Calu3 (cell line): Measurements from ENCODE around the gene CD99. TPM values are rescaled to one million over a fixed set of nuclear protein-coding genes. Genes with fewer than 3 reads are reported as not detected.

Source experiments
- BruUV-seq: library from RNA; stranded (reverse); fragments of 400-500 nt; replicated peaks from 2 replicates; lab custom pipeline; 2021; lab: Mats Ljungman, UMichigan
- CTCF ChIA-PET: fragments of 300-600 bp; sonication (Branson Sonifier 250); formaldehyde crosslinking; loops from one replicate; lab custom pipeline; 2022; ENCODE audit warnings: antibody characterized with exemption; lab: Charles Lee
- DNase-seq: peaks from one replicate; pipeline ENCODE4 v3.0.0; 2022
- H3K27ac Mint-ChIP-seq: one replicate; pipeline ENCODE4 v1.8.0; 2022; ENCODE audit warnings: mixed read lengths; ENCODE audit not compliant: unreplicated experiment
- H3K27me3 Mint-ChIP-seq: one replicate; pipeline ENCODE4 v1.8.0; 2022; ENCODE audit warnings: mixed read lengths; ENCODE audit not compliant: unreplicated experiment
- H3K36me3 Mint-ChIP-seq: one replicate; pipeline ENCODE4 v1.8.0; 2022; ENCODE audit warnings: mild to moderate bottlenecking, moderate library complexity, mixed read lengths; ENCODE audit not compliant: insufficient read depth, unreplicated experiment
- H3K4me1 Mint-ChIP-seq: one replicate; pipeline ENCODE4 v1.8.0; 2022; ENCODE audit warnings: mild to moderate bottlenecking, low read depth, mixed read lengths; ENCODE audit not compliant: unreplicated experiment
- H3K4me3 Mint-ChIP-seq: one replicate; pipeline ENCODE4 v1.8.0; 2022; ENCODE audit warnings: mild to moderate bottlenecking, low read depth, moderate library complexity, mixed read lengths; ENCODE audit not compliant: unreplicated experiment
- H3K9me3 Mint-ChIP-seq: one replicate; pipeline ENCODE4 v1.8.0; 2022; ENCODE audit warnings: low read depth, mixed read lengths; ENCODE audit not compliant: unreplicated experiment
- intact Hi-C: fragments of 100-400 bp; cut with micrococcal nuclease; formaldehyde crosslinking; loops from one replicate; pipeline ENCODE4 v1.10.0; 2022; ENCODE audit not compliant: unreplicated experiment
- total RNA-seq: library from RNA; stranded (reverse); gene quantifications from 2 replicates; pipeline ENCODE4 v1.2.3, GENCODE V29; 2022
- TF ChIP-seq, protein P1 (sequence below): fragments of 200-600 bp; IDR thresholded peaks from one replicate; pipeline ENCODE4 v1.8.0; 2022; ENCODE audit warnings: antibody characterized with exemption; ENCODE audit not compliant: unreplicated experiment

Gene CD99
- total RNA-seq, 1 experiment from 2014 or later, result 73.9 TPM

DNA sequence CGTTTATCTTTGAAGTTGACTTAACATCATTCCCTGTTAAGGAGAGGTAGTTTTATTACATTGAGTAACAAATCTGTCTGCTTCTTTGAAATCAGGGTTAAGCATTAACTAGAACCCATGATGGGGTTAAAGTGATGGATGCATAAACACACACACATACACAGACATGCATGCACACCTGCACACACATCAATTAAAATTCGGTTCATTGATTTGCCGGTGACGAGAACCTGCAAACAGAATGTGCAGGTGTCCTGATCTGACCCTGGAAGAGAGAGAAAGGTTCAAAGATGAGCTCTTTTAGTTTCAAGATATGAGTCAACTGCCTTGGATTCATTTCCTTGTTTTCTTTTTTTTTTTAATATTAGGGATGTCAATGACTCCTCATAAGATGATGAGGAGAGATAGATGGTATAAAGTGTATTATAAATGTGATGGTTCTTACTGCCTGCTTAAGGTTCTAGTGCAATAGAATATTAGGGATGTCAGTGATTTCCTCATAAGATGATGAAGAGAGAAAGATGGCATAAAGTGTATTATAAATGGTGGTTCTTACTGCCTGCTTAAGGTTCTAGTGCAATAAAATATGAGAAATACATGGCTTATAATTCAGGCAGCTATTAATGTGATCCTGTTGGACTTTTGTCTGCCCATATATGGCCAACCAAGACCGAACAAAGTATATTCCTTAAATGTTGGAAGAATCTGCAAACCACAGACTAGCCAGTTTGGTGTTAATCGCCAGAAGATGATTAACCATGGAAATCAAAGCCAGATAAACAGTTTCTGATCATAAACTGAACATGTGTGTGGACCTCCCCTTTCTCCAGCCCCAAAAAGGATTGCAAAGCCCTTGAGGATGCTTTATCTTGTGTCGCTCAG lies 14.1 kb upstream of the CD99 start:
- no peaks in the 10 kb centered on the region for H3K36me3 Mint-ChIP-seq
- CTCF ChIA-PET, result no interaction called here
- peaks cover 11% of the 10 kb centered on the region for H3K4me1 Mint-ChIP-seq
- no peak overlapping the region for H3K4me3 Mint-ChIP-seq
- no TSS peak for BruUV-seq
- H3K27me3 Mint-ChIP-seq, result no peaks in the 10 kb centered on the region
- H3K27ac Mint-ChIP-seq, result no peak overlapping the region
- peaks cover 4% of the 10 kb centered on the region for H3K9me3 Mint-ChIP-seq
- TF ChIP-seq, protein P1, sequence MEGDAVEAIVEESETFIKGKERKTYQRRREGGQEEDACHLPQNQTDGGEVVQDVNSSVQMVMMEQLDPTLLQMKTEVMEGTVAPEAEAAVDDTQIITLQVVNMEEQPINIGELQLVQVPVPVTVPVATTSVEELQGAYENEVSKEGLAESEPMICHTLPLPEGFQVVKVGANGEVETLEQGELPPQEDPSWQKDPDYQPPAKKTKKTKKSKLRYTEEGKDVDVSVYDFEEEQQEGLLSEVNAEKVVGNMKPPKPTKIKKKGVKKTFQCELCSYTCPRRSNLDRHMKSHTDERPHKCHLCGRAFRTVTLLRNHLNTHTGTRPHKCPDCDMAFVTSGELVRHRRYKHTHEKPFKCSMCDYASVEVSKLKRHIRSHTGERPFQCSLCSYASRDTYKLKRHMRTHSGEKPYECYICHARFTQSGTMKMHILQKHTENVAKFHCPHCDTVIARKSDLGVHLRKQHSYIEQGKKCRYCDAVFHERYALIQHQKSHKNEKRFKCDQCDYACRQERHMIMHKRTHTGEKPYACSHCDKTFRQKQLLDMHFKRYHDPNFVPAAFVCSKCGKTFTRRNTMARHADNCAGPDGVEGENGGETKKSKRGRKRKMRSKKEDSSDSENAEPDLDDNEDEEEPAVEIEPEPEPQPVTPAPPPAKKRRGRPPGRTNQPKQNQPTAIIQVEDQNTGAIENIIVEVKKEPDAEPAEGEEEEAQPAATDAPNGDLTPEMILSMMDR, result no peak
- no peak for DNase-seq
- intact Hi-C loops, result no loop called here

DNA sequence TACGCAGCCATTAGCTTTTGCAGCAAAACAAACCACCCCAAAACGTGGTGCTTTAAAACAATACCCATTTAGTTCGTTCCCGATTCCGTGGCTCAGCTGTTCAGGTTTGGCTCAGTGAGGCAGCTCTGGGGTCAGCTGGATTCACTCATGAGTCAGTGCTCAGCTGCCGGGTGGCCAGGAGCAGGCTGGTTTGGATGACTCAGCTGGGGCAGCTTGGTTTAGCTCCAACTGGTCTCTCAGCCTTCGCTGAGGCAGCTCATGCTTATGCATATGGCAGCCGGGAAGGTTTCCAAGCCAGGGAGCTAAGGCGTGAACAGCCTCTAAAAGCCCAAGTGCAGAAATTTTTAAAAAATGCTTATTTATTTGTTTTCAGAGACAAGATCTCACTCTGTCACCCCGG lies 13.3 kb upstream of the CD99 start:
- CTCF ChIA-PET, result no interaction called here
- peaks cover 4% of the 10 kb centered on the region for H3K9me3 Mint-ChIP-seq
- H3K4me1 Mint-ChIP-seq, result peaks cover 11% of the 10 kb centered on the region
- intact Hi-C loops, result no loop called here
- H3K36me3 Mint-ChIP-seq, result no peaks in the 10 kb centered on the region
- no peak overlapping the region for H3K27ac Mint-ChIP-seq
- no TSS peak for BruUV-seq
- peak; percentile 67 for DNase-seq
- no peak overlapping the region for H3K4me3 Mint-ChIP-seq
- no peaks in the 10 kb centered on the region for H3K27me3 Mint-ChIP-seq
- TF ChIP-seq, protein P1, result no peak

DNA sequence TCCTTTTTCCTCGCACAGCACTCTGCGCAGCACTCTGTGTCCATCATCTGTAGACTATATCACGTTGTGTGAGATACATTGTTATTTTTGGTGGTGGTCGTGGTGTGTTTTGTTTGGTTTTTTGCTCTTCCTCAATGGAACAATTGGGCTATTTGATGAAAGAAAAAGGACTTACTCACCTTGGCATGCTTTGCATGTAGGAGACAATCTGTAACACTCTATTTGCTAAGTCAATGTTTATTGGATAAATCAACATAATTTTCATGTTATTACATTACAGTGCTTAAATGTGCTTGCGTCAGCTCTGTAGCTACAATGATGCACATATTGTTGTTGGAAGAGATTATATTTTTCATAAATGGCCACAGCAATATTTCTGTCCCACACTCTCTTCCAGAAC lies 12.5 kb upstream of the CD99 start:
- Mint-ChIP-seq H3K27ac (no peak overlapping the region), H3K9me3 (peaks cover 4% of the 10 kb centered on the region), H3K4me3 (no peak overlapping the region), H3K36me3 (no peaks in the 10 kb centered on the region), H3K4me1 (peaks cover 11% of the 10 kb centered on the region), H3K27me3 (no peaks in the 10 kb centered on the region)
- intact Hi-C loops, result no loop called here
- DNase-seq, result no peak
- BruUV-seq, result no TSS peak
- CTCF ChIA-PET, result no interaction called here
- TF ChIP-seq, protein P1, result no peak

DNA sequence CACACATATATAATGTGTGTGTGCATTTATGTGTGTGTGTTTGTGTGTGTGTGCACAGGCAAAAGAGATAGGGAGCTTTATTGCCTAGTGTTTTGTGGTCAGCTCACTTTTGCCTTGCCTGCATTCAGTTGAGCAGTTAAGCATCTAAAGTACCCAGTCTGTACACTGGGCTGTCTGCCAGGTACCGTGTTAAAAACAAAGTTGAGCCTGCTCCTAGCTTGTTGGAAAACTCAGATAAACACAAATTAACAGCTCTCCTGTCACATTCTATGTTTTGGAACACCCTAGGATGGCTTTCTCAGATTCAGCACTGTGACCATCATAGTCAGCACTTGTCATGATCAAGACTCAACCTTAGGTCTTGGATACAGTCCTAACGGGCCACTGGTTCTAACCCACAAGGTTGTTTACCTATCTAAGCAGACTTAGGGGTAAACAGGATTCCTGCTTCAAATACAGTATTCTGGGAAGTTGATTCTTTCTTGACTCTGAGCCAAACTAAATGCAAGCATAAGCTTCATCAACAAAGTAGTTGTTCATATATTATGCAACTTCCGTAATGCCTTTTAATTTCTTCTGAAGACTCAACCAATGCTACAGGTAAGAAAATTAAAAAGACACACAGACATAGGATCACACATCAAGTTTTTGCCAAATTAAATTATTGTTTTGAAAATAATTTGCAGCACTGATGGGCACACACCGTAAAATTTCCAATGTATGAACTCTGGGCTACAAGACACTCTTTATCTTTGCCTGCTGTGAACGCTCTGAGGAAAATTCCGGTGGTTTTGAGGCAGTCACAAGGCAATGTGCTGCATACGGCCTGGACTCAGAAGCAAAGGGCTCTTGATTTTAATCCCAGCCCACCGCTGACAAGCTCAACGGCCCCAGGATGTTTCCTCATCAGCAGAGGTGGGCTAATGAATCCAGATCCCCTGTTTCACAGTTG lies 11.3 kb upstream of the CD99 start:
- H3K4me1 Mint-ChIP-seq, result peaks cover 11% of the 10 kb centered on the region
- H3K4me3 Mint-ChIP-seq, result no peak overlapping the region
- CTCF ChIA-PET, result no interaction called here
- H3K36me3 Mint-ChIP-seq, result no peaks in the 10 kb centered on the region
- no peak for DNase-seq
- no peak overlapping the region for H3K27ac Mint-ChIP-seq
- TF ChIP-seq, protein P1, result no peak
- no peaks in the 10 kb centered on the region for H3K27me3 Mint-ChIP-seq
- no TSS peak for BruUV-seq
- peaks cover 4% of the 10 kb centered on the region for H3K9me3 Mint-ChIP-seq
- intact Hi-C loops, result no loop called here
